ENCODE results near the gene OR2T2.
"Not testable (repeated sequence)": the region's sequence is repeated elsewhere in the genome, so short reads cannot be mapped to it uniquely, and the experiment has no call there.

The OR2T2 gene

DNA sequence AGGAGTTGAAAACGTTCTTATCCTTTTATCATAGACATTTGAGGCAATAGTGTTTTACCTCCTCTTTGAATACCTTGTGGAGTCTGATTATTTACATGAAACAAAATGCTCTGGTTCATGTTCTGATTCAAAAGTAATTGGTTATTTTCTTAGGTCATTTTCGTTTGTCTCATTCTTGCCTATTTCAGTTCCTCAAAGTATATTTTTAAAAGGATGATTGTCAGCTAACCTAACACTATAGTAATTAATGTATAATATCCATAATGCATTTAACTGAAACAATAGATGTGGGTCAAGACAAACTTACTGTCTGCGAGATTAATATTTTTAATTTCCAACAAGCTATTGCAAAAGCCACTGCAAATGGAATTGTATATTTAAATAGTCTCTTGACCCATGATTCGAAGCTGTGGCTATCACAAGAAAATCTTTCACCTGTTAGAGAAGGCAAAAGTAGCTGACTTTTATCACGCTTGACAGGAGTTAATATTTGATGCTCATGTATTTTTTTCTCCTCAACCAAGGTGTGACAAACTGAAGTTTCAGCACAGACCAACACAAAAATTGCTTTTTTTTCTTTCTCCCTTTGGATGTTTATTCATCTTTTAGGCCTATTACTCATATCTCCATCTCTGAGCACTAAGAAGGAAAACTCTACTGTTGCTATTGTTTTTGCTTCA, 5.2 kb downstream of the OR2T2 start:
- not testable (repeated sequence) for DNase-seq

DNA sequence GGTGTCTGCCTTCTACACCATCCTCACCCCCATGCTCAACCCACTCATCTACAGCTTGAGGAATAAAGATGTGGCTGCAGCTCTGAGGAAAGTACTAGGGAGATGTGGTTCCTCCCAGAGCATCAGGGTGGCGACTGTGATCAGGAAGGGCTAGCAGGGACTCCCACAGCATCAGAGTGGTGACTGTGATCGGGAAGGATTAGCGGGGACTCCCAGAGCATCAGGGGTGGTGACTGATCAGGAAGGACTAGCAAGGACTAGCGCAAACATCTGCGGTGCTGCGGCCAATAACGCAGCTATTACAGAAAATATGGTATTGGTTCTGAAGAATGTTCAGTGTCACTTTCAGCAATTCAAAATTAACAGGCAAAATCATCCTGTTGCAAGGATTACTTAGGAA, 8.2 kb downstream of the OR2T2 start:
- not testable (repeated sequence) for DNase-seq

DNA sequence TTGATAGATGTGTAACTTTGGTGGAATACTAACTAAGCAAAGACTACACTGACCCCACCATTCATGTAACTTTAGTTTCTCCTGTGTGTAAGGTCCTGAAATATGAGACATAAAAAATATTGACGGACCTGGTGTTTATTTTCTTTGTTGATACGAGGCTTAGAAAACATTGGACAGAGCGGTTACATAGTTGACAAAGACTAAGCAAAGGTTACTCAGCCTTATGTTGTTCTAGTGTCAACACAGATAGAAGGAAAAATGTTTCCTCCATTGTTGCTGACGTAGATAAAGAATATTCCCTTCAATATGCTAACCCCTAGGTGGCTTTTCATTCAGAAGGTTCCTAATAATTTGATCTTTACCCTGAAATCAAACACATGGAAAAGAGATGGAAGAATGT, 9.6 kb downstream of the OR2T2 start:
- not testable (repeated sequence) for DNase-seq

DNA sequence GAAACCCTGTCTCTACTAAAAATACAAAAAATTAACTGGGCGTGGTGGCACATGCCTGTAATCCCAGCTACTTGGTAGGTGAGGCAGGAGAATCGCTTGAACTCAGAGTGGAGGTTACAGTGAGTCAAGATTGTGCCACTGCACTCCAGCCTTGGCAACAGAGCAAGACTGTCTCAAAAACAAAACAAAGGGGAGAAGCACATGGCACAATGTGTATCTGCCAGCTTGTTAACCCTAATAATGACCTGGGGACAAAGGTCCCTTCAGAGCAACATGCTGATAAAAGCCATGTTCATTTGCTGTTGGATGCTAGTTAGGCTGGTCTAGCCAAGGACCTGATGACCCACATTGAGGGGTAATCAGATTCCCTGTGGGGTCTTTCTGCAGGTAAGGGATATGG, 11.2 kb downstream of the OR2T2 start:
- DNase-seq, result not testable (repeated sequence)

DNA sequence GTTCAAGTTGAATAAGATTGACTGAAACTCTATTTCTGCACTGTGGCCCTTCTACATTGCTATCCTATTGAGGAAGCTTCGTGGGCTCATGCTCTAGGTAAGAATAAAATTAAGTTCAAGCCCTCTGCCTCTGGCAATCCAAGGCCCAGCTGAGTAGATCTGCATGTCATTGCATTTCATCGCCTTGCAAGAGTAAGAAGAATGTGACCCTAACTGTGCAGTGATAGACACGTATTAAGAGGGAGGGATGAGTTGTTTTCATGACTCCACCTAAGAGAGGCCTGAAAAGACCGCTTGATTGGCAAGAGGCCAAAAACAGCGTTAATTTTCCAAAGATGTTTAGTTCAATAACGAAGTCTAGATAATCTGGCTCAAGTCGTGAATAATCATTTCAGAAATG, 13.7 kb downstream of the OR2T2 start:
- DNase-seq, result not testable (repeated sequence)

- DNase-seq, result no peak
Measured at GRCh38 chr1:248471154-248471553, 25.7 kb downstream of the OR2T2 start.

GRCh38 chr1:248472111-248472510, 26.7 kb downstream of the OR2T2 start:
- DNase-seq, result not testable (repeated sequence)

GRCh38 chr1:248473051-248473450, 27.6 kb downstream of the OR2T2 start, which contains the start of gene OR2T3:
Gene OR2T3 (plus strand): TSS chr1:248473351. CDS start chr1:248473351, 0 bp downstream.
- DNase-seq, result not testable (repeated sequence)

DNA sequence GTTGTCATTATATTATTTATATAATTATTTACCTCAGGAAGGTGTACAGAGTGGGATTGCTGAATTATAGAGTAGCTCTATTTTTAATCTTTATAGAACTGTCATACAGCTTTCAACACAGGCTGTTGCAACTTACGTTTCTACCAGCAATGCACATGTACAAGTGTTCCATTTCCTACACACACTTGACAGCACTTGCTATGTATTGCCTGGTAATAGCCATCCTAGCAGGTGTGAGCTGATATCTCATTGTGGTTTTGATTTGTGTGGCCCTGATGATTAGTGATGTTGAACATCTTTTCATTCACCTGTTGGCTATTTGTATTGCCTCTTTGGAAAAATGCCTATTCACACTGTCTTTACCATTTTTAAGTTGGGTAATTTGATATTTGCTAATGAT, 30.2 kb downstream of the OR2T2 start:
- not testable (repeated sequence) for DNase-seq

DNA sequence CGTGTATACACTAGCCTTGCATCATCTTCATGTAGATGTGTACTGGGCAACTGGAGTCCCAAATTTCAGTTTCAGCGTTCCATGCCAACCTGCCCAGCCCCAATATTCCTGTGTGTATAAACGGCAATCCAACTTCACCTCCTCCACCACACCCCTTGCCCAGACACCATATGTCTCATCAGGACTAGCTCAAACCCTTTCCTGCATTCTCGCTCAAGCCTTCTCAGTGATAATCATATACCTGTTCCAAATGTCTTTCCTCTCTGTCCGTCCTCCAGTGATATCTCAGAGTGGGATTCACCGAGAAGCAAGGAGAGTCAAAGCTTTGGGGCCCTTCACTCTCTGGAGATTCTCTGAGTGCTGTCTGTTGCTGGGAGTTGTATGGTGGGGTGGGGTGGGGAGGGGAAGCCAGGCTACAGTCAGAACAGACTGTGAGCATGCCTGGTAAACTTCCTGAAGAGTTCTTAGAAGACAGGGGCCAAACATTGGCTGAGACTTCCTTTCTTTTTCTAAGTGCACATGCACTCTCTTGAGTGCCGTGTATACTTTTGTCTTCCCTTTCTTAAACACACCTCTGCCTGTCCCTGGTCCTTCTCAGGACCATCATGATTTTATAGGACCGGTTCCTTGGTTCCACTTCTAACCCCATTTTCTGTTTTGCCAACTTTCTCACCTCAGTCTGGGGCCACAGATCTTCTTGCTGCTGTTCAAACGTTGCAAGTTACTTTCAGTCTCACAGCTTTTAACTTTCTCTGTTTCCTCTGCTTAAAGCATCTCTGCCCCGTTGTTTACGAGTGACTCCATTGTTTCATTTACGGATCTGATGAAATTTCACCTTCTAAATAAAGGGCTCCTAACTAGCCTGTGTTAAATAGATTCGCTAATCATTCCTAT, 36.5 kb downstream of the OR2T2 start:
- DNase-seq, result peak; percentile 32

GRCh38 chr1:248488289-248488688, 42.9 kb downstream of the OR2T2 start, which contains the start of gene OR2T5:
Gene OR2T5 (plus strand): TSS chr1:248488589. CDS start chr1:248488589, 0 bp downstream.
- DNase-seq, result not testable (repeated sequence)

GRCh38 chr1:248496661-248497060, 51.2 kb downstream of the OR2T2 start:
- DNase-seq, result not testable (repeated sequence)

GRCh38 chr1:248500305-248501035, 55.0 kb downstream of the OR2T2 start:
- not testable (repeated sequence) for DNase-seq

Measured in CD4-positive, alpha-beta T cell treated with Interleukin-4 for 4 hours (primary cell).